ENCODE data around the gene BRAF. TPM values are rescaled to one million over a fixed set of nuclear protein-coding genes. Genes with fewer than 3 reads are reported as not detected.
"Not testable (repeated sequence)": the region's sequence is repeated elsewhere in the genome, so short reads cannot be mapped to it uniquely, and the experiment has no call there.

BRAF gene
- total RNA-seq, 8 experiments from 2014 or later: 19.4 to 43.5 (median 31.4) TPM

- Histone ChIP-seq H3K4me1 (replicated peaks in 1 of 2) (no peaks in the 10 kb centered on the region), H3K4me3 (no peak overlapping the region), H3K27ac (no peak overlapping the region)
- in situ Hi-C loops (cut with MboI; ENCODE audit: low pct_unique_long_range_greater_than_20kb in 2 of 9, low sequenced_read_pairs in 9 of 9, unreplicated experiment in 9 of 9): loop anchor here in 1 of 9 experiments (25.0 kb wide), 1 partner anchor 302 kb away; no protein-coding TSS in a partner anchor
- ATAC-seq (replicated peaks in 6 of 8): no peak
- WGBS, 10 experiments: 47 to 100% (median 85%) methylated on average over 2 to 7 of the region's 10 CpGs; no CpG with 5 or more reads in 2 of the 10 experiments
These were observed 239.2 kb downstream of the BRAF start for GRCh38 chr7:140685407-140686087.

GRCh38 chr7:140684066-140684950, 240.4 kb downstream of the BRAF start:
- no peak for ATAC-seq (replicated peaks in 6 of 8)
- WGBS, 10 experiments: 83 to 100% (median 93%) methylated on average over 1 to 16 of the region's 20 CpGs
- Histone ChIP-seq H3K4me3 (no peak overlapping the region), H3K4me1 (replicated peaks in 1 of 2) (no peaks in the 10 kb centered on the region), H3K27ac (no peak overlapping the region)
- in situ Hi-C loops (cut with MboI; ENCODE audit: low pct_unique_long_range_greater_than_20kb in 2 of 9, low sequenced_read_pairs in 9 of 9, unreplicated experiment in 9 of 9): loop anchor here in 1 of 9 experiments (25.0 kb wide), 1 partner anchor 303 kb away; no protein-coding TSS in a partner anchor

- Histone ChIP-seq H3K4me3 (no peak overlapping the region), H3K4me1 (replicated peaks in 1 of 2) (no peaks in the 10 kb centered on the region), H3K27ac (no peak overlapping the region)
- no peak for ATAC-seq (replicated peaks in 6 of 8)
- in situ Hi-C loops (cut with MboI; ENCODE audit: low pct_unique_long_range_greater_than_20kb in 2 of 9, low sequenced_read_pairs in 9 of 9, unreplicated experiment in 9 of 9): loop anchor here in 1 of 9 experiments (25.0 kb wide), 1 partner anchor 304 kb away; no protein-coding TSS in a partner anchor
- WGBS, 10 experiments: 0 to 100% (median 46%) methylated on average over 1 to 3 of the region's 3 CpGs; no CpG with 5 or more reads in 4 of the 10 experiments
These were observed 241.1 kb downstream of the BRAF start for GRCh38 chr7:140683657-140684056.

DNA sequence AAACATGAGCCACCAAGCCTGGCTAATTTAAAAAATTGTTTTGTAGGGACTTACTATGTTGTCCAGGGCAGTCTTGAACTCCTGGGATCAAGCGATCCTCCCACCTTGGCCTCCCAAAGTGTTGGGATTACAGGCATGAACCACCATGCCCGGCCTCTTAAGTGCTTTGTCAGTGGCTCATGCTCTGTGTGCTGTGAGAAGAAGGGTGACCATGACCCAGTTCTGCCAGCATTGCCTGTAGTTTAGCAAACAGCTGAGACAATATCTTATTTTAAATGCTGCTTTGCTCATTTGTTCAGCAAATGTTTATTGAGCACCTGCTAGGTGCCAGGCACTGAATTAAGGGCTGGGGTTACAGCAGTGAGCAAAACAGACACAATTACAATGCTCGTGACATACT, 243.0 kb downstream of the BRAF start:
- 88 to 100% (median 100%) methylated on average over 1 to 3 of the region's 3 CpGs; no CpG with 5 or more reads in 4 of the 10 experiments for WGBS, 10 experiments
- ATAC-seq (replicated peaks in 6 of 8): no peak
- Histone ChIP-seq H3K27ac (no peak overlapping the region), H3K4me1 (replicated peaks in 1 of 2) (no peaks in the 10 kb centered on the region), H3K4me3 (no peak overlapping the region)
- in situ Hi-C loops (cut with MboI; ENCODE audit: low pct_unique_long_range_greater_than_20kb in 2 of 9, low sequenced_read_pairs in 9 of 9, unreplicated experiment in 9 of 9): loop anchor here in 1 of 9 experiments (25.0 kb wide), 1 partner anchor 306 kb away; no protein-coding TSS in a partner anchor

DNA sequence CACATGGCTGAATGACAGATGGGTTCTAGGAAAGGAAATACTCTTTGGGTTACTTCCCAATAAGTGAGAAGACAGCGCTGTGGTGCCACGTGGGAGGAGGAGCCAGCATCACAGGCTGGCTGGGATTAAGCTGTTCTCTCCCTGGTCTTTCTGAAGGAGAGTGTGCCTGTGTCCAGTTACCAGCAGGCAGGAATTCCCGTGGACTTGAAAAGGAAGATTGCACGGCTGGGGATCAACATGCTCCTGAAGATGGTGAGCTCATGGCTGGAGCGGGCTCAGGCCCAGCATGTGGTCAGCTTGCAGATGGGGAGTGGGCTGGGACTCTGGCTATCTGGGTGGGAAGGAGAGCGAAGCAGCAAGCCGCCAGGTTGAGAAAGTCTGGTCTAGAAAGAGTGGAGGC, 243.8 kb downstream of the BRAF start:
- in situ Hi-C loops (cut with MboI; ENCODE audit: low pct_unique_long_range_greater_than_20kb in 2 of 9, low sequenced_read_pairs in 9 of 9, unreplicated experiment in 9 of 9): loop anchor here in 1 of 9 experiments (25.0 kb wide), 1 partner anchor 306 kb away; no protein-coding TSS in a partner anchor
- Histone ChIP-seq H3K4me3 (no peak overlapping the region), H3K27ac (no peak overlapping the region), H3K4me1 (replicated peaks in 1 of 2) (no peaks in the 10 kb centered on the region)
- WGBS, 10 experiments: 60 to 92% (median 79%) methylated on average over 2 to 6 of the region's 7 CpGs; no CpG with 5 or more reads in 5 of the 10 experiments
- no peak for ATAC-seq (replicated peaks in 6 of 8)

GRCh38 chr7:140679186-140679585, 245.5 kb downstream of the BRAF start:
- 70 to 100% (median 94%) methylated on average over 1 to 9 of the region's 9 CpGs; no CpG with 5 or more reads in 2 of the 10 experiments for WGBS, 10 experiments
- Histone ChIP-seq H3K4me1 (replicated peaks in 1 of 2) (peaks cover 12 to 15% of the 10 kb centered on the region in 2 donors), H3K27ac (no peak overlapping the region), H3K4me3 (no peak overlapping the region)
- in situ Hi-C loops (cut with MboI; ENCODE audit: low pct_unique_long_range_greater_than_20kb in 2 of 9, low sequenced_read_pairs in 9 of 9, unreplicated experiment in 9 of 9): loop anchor here in 1 of 9 experiments (25.0 kb wide), 1 partner anchor 308 kb away; no protein-coding TSS in a partner anchor
- ATAC-seq (replicated peaks in 6 of 8): no peak

GRCh38 chr7:140678816-140679130, 246.0 kb downstream of the BRAF start:
- 81 to 100% (median 96%) methylated on average over 1 to 4 of the region's 7 CpGs; no CpG with 5 or more reads in 7 of the 10 experiments for WGBS, 10 experiments
- Histone ChIP-seq H3K4me1 (replicated peaks in 1 of 2) (peaks cover 16 to 19% of the 10 kb centered on the region in 2 donors), H3K4me3 (no peak overlapping the region), H3K27ac (no peak overlapping the region)
- ATAC-seq (replicated peaks in 6 of 8): no peak
- in situ Hi-C loops (cut with MboI; ENCODE audit: low pct_unique_long_range_greater_than_20kb in 2 of 9, low sequenced_read_pairs in 9 of 9, unreplicated experiment in 9 of 9): loop anchor here in 1 of 9 experiments (25.0 kb wide), 1 partner anchor 309 kb away; no protein-coding TSS in a partner anchor

- ATAC-seq (replicated peaks in 6 of 8): no peak
- in situ Hi-C loops (cut with MboI; ENCODE audit: low pct_unique_long_range_greater_than_20kb in 2 of 9, low sequenced_read_pairs in 9 of 9, unreplicated experiment in 9 of 9): loop anchor here in 1 of 9 experiments (25.0 kb wide), 1 partner anchor 309 kb away; no protein-coding TSS in a partner anchor
- peaks cover 21% of the 10 kb centered on the region in 2 donors for H3K4me1 ChIP-seq (replicated peaks in 1 of 2)
These were observed 246.5 kb downstream of the BRAF start for GRCh38 chr7:140678081-140678815.

DNA sequence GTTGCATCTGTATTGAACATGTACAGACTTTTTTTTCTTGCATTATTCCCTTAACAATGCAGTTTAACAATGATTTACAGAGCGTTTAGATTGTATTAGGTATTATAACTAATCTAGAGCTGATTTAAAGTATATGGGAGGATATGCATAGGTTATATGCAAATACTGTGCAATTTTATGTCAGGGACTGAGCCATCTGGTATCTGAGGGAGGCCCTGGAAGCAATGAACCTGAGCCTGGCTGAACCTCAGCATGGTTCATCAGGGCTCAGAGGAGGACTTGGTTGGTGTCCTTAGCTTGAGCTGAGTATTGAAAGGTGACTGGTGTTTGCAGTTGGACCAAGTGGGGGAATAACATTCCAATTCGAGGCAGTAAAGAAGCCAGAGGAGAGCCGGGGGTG, 247.2 kb downstream of the BRAF start:
- 13 to 100% (median 94%) methylated on average over 1 to 3 of the region's 3 CpGs; no CpG with 5 or more reads in 1 of the 10 experiments for WGBS, 10 experiments
- no peak overlapping the region for H3K4me3 ChIP-seq
- ATAC-seq (replicated peaks in 6 of 8): no peak
- H3K27ac ChIP-seq: no peak overlapping the region
- in situ Hi-C loops (cut with MboI; ENCODE audit: low pct_unique_long_range_greater_than_20kb in 2 of 9, low sequenced_read_pairs in 9 of 9, unreplicated experiment in 9 of 9): loop anchor here in 1 of 9 experiments (25.0 kb wide), 1 partner anchor 310 kb away; no protein-coding TSS in a partner anchor
- peaks cover 21% of the 10 kb centered on the region in 2 donors for H3K4me1 ChIP-seq (replicated peaks in 1 of 2)

More at GRCh38 chr7:140678081-140678815, 246.5 kb downstream of the BRAF start:
- H3K27ac ChIP-seq: no peak overlapping the region
- 40 to 100% (median 89%) methylated on average over 1 to 12 of the region's 20 CpGs; no CpG with 5 or more reads in 2 of the 10 experiments for WGBS, 10 experiments
- H3K4me3 ChIP-seq: no peak overlapping the region

DNA sequence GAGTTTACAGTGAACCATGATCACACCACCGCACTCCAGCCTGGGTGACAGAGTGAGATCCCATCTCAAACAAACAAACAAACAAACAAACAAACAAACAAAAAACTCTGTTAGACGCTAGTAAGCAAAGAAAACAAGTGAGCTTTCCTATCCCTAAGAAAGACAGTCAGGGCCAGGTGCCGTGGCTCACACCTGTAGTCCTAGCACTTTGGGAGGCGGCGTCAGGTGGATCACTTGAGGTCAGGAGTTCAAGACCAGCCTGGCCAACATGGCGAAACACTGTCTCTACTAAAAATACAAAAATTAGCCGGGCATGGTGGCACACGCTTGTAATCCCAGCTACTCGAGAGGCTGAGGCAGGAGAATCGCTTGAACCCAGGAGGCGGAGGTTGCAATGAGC, 247.8 kb downstream of the BRAF start:
- not testable (repeated sequence) for ATAC-seq (replicated peaks in 6 of 8); H3K4me3 ChIP-seq; H3K27ac ChIP-seq
- in situ Hi-C loops (cut with MboI; ENCODE audit: low pct_unique_long_range_greater_than_20kb in 2 of 9, low sequenced_read_pairs in 9 of 9, unreplicated experiment in 9 of 9): loop anchor here in 1 of 9 experiments (25.0 kb wide), 1 partner anchor 310 kb away; no protein-coding TSS in a partner anchor
- peaks cover 25% of the 10 kb centered on the region in 2 donors for H3K4me1 ChIP-seq (replicated peaks in 1 of 2)
- 93 to 100% (median 99%) methylated on average over 1 to 7 of the region's 11 CpGs; no CpG with 5 or more reads in 2 of the 10 experiments for WGBS, 10 experiments

DNA sequence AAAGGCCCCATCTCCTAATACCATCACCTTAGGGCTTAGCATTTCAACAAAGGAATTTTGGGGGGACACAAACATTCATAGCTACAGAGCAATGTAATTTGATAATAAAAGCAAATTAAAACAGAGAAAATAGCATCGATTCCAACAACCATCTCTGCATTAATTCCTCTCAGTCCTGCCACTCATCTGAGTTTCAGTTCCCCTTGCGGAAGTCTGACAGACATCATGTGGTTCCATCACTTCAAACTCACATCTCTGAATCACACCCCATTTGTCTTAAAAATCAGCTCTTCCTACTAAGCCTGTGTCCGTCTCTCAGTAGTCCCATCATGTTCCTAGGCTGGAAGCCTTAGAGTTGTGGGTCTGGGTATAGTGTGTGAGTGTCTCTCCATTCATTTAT, 248.4 kb downstream of the BRAF start:
- no peak overlapping the region for H3K27ac ChIP-seq
- WGBS, 10 experiments: 82 to 100% (median 92%) methylated on average over 1 to 2 of the region's 3 CpGs; no CpG with 5 or more reads in 5 of the 10 experiments
- ATAC-seq (replicated peaks in 6 of 8): no peak
- H3K4me1 ChIP-seq (replicated peaks in 1 of 2): peaks cover 25 to 26% of the 10 kb centered on the region in 2 donors
- in situ Hi-C loops (cut with MboI; ENCODE audit: low pct_unique_long_range_greater_than_20kb in 2 of 9, low sequenced_read_pairs in 9 of 9, unreplicated experiment in 9 of 9): loop anchor here in 1 of 9 experiments (25.0 kb wide), 1 partner anchor 311 kb away; no protein-coding TSS in a partner anchor
- no peak overlapping the region for H3K4me3 ChIP-seq

GRCh38 chr7:140675726-140676125, 249.0 kb downstream of the BRAF start:
- Histone ChIP-seq H3K4me3 (no peak overlapping the region), H3K27ac (no peak overlapping the region), H3K4me1 (replicated peaks in 1 of 2) (peaks cover 25 to 26% of the 10 kb centered on the region in 2 donors)
- ATAC-seq (replicated peaks in 6 of 8): no peak
- WGBS, 10 experiments: 67 to 100% (median 83%) methylated on average over 1 to 4 of the region's 4 CpGs; no CpG with 5 or more reads in 5 of the 10 experiments
- in situ Hi-C loops (cut with MboI; ENCODE audit: low pct_unique_long_range_greater_than_20kb in 2 of 9, low sequenced_read_pairs in 9 of 9, unreplicated experiment in 9 of 9): loop anchor here in 1 of 9 experiments (25.0 kb wide), 1 partner anchor 312 kb away; no protein-coding TSS in a partner anchor

Data from motor neuron (in vitro differentiated cells).